GM12864 (cell line): ENCODE results near the gene FOXA1.

Experiments
- DNase-seq: peaks from one replicate; pipeline ENCODE4 v3.0.0-alpha.2; 2011; ENCODE audit warnings: low read depth
- H3K4me3 ChIP-seq: 2 replicates; pipeline ENCODE4 v1.5.1; 2011; ENCODE audit warnings: mild to moderate bottlenecking, low read depth, low read length, control low read depth
- TF ChIP-seq, protein P1 (sequence below): IDR thresholded peaks from 2 replicates; pipeline ENCODE4 v1.5.1; 2011; ENCODE audit warnings: low read depth, mild to moderate bottlenecking, moderate library complexity, low read length, control low read depth, inconsistent platforms; ENCODE audit errors: missing control alignments

Gene FOXA1

DNA sequence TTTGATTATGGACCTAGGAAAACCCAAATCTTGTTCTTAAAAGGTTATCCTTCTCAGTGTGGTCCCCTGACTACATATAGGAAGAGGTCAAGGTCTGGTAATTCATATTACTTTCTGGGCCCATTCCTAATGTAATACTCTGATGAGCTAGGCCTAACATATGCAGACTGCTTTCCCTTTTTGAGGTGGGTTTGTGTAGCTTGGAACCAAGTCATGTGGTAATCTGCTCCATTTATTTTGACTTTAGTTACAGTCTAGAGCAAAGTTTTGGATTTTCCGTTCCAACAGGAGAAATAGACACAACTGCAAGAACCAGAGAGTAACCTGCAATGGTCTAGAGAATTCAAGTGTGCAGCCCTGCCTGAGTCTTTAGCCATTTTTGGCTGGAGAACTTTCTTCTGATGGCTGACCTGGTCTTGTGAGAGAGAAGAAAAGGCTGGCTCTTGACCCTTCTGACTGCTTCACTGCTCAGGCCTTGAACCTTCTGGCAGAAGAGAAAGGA is 22.9 kb upstream of the FOXA1 start:
- DNase-seq = no peak
- H3K4me3 ChIP-seq = no peak overlapping the region
- TF ChIP-seq, protein P1, sequence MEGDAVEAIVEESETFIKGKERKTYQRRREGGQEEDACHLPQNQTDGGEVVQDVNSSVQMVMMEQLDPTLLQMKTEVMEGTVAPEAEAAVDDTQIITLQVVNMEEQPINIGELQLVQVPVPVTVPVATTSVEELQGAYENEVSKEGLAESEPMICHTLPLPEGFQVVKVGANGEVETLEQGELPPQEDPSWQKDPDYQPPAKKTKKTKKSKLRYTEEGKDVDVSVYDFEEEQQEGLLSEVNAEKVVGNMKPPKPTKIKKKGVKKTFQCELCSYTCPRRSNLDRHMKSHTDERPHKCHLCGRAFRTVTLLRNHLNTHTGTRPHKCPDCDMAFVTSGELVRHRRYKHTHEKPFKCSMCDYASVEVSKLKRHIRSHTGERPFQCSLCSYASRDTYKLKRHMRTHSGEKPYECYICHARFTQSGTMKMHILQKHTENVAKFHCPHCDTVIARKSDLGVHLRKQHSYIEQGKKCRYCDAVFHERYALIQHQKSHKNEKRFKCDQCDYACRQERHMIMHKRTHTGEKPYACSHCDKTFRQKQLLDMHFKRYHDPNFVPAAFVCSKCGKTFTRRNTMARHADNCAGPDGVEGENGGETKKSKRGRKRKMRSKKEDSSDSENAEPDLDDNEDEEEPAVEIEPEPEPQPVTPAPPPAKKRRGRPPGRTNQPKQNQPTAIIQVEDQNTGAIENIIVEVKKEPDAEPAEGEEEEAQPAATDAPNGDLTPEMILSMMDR = no peak

DNA sequence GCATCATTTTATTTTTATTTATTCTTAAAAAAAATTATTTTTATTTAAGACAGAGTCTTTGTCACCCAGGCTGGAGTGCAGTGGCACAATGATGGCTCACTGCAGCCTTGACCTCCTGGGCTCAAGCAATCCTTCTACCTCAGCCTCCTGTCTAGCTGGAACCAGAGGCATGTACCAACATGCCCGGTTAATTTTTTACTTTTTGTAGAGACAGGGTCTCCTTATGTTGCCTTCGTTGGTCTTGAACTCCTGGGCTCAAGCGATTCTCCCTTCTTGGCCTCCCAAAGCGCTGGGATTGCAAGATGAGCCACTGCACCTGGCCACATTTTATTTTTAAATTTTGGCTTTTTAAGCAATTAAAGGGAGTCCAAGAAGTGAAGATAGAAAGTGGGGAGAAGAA is 21.8 kb upstream of the FOXA1 start:
- H3K4me3 ChIP-seq = no peak overlapping the region
- DNase-seq = no peak
- TF ChIP-seq, protein P1 = no peak

DNA sequence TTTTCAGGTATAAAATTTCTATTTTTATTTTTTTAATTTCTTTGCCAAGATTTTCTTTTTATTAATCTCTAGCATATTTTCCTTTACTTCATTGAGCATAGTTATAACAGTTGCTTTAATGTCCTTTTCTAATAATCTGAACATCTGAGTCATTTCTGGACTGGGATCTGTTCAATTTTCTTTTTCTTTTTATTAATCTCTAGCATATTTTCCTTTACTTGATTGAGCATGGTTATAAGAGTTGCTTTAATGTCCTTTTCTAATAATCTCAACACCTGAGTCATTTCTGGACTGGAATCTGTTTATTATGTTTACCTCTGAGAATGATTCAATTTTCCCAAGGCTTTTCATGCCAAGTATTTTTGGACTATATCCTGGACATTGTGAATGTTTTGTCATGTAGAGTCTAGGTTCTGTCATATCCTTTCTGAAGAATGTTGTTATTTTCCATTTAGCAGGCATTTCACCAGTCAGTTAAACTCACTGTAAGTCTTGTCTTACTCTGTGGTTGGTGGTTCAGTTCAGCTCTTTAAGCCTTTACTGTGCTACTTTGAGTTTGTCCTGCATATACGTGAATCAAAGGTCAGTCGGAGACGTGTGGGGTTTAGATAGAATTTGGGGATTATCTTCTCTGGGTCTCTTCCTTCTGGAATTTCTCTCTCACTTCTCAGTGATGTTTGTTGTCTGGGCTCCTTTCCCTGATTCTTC is 20.7 kb upstream of the FOXA1 start:
- TF ChIP-seq, protein P1 = no peak
- no peak for DNase-seq
- no peak overlapping the region for H3K4me3 ChIP-seq

DNA sequence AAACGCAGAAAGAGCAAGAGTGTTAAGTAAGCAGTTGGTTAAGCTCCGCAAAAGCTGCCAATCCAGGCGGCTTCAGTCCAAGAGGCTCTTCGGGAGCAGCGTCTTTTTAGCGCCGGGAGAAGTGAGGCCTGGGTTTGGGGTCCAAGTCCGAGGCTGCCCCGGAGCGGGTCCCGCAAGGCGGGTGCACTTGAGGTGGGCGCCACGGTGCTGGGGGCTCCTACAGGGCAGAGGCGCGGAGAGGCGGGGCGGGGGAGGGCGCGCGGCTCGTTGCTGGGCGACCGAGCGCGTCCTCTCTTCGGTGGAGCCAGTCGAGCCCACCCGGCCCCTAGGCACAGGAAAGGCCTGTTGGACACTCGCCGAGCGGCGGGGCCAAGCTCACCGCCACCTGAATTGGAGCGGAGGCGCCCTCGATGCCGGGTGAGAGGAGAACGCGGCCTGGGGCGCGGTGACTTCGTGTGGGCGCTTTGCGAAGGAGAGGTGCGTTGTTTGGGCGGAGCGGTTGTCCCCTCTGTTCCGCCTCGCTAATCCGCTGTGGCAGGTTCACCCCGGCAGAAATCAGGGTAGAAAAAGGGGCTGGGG is 16.0 kb upstream of the FOXA1 start:
- H3K4me3 ChIP-seq = no peak overlapping the region
- TF ChIP-seq, protein P1 = no peak
- DNase-seq = no peak

DNA sequence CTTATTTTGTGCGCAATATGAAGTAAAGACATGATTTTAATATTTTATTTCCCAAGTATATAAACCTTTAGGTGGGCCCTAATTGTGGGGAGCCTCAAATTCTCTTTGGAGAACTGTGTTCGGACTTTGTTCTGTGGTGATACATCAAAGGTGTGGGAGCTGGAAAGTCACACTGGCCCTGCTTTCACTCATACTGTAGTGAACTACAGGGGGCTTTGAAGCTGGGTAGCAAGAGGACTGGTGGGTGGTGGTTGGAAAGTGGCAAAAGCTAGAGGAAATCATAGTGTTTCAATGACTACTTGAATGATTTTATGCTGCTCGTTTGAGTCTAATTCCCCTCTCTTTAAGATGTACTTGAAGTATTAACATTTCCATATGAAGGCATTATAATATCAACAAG is 13.6 kb upstream of the FOXA1 start:
- no peak overlapping the region for H3K4me3 ChIP-seq
- DNase-seq = no peak
- TF ChIP-seq, protein P1 = no peak

DNA sequence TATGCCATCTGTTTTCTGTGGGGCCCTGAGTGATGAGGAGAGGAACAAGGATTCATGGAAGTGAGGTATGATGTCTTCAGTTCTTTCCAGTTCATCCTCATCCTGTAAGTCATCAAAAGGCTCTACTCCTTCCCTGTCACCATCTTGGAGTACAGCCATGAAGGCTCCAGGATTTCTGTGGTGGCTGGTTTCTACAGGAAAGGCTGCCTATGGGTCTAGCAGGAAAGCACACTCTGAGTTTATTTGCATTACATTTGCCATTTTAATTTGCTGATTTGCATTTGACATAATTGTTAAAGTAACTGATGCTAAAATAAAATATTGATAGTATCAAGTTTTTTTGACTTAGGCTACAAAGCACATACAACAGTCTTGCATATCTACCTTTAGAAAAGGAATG is 11.6 kb upstream of the FOXA1 start:
- H3K4me3 ChIP-seq = no peak overlapping the region
- TF ChIP-seq, protein P1 = no peak
- DNase-seq = no peak

DNA sequence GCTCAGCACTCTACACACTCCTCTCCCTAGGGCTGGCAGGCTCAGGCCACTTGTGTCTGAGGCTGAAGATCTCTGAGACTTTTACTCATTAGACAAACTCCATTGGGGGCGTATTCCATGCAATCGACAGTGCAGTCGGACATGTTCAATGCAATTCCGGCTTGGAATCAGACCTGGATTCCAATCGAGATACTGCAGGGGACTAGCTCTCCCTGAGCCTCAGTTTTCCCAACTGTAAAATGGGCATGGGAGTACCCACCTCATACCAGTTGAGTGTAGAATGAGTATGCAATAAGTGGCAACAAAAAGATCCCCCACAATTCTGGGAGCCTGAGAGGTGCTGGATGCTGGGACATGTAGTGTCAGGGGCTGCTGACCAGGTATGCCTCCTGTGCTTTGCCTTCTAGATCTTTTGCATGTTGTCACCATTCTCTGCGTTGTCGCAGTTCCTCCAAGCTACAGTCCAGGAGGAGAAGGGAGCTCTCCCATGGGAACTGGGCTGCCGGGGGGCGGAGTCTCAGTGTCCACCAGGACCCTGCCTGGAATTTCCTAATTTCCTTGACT is 8.7 kb upstream of the FOXA1 start:
- DNase-seq = no peak
- H3K4me3 ChIP-seq = no peak overlapping the region
- TF ChIP-seq, protein P1 = no peak
